SIG-M5 treated with dmso at 0.1 percent for 504 hours (cell line): ENCODE measurements around the gene GRWD1.

Experiments
- DNase-seq: peaks from one replicate; lab custom pipeline; 2025; ENCODE audit not compliant: unreplicated experiment; lab: John Stamatoyannopoulos, UW

Gene GRWD1

DNA sequence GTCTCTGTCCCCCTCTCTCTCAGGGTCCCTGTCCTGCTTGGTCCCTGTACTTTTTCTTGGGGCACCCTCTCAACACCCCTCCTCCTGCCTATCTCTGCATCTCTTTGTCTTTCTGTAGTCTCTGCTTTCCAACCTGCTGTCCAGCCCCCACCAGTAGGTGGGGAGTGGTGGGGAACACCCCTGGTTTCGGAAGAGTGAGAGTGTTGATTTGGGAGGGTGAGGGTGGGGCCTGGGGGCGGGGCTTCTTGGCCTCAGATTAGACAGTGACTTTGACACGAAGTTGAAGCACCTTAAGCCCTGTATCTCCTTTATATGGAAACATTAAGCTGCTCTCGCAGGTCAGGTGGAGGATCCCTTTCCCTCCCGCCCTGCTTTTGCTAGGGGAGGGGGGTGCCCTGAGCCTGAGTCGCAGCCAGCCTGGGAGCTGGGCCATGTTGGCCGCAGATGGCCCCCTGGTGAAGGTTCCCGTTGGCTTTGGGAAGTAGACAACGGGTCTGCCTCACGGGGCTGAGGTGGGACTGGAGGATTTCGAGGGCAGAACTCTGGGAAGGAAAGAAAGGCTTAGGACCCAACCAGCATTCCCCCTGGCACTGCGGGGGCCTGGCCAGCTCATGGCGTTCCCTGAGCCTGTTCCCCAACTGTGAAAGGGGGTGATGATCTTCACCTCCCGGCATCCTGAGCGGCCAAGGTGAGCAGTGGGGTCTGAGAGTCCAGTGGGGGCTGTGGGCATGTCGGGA is 9.6 kb downstream of the GRWD1 start, which contains the start of gene KCNJ14:
Gene KCNJ14, plus strand, starts transcription at position 404 of the 737 bp plus-strand sequence. CDS start 6,151 bp downstream, outside the sequence.
- no peak for DNase-seq

DNA sequence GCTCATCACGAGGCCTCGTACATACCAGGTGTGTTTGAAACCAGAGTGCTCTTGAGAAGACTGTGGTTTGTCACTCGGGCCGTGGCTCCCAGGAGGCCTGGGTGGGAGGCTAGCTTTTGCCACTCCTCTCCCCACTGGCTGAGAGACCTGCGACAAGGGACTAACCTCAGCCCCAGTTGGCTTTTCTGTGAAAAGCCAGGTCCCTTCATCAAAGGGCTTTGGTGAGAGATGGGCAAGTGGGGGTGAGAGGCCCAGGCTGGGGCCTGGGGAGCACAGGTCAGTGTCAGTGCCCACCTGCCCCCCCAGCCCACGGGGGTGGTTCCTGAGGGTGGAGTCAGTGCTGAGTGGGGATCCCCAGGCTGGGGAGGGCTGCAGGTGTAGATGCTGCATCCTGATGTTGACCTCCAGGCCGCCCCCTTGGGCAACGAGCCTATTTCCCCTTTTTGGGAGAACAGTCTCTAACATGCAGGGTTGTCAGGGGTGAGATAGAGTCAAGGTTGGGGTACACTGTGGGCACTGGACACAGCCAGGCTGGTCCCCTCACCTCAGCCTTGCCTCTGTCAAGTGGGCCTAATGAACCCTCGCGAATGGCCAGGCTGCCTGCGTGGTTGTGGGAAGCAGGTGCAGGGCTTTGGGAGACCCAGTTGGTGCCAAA is 10.3 kb downstream of the GRWD1 start:
- DNase-seq: no peak

- DNase-seq: no peak
These were observed 11.1 kb downstream of the GRWD1 start for GRCh38 chr19:48456864-48457263.

- DNase-seq: no peak
These were observed 12.2 kb downstream of the GRWD1 start for GRCh38 chr19:48458016-48458415.

GRCh38 chr19:48461651-48461981 is 15.8 kb downstream of the GRWD1 start:
- no peak for DNase-seq

GRCh38 chr19:48461982-48462655 is 16.3 kb downstream of the GRWD1 start:
- DNase-seq: no peak

- no peak for DNase-seq
These were observed 19.4 kb downstream of the GRWD1 start for GRCh38 chr19:48465215-48465614.

DNA sequence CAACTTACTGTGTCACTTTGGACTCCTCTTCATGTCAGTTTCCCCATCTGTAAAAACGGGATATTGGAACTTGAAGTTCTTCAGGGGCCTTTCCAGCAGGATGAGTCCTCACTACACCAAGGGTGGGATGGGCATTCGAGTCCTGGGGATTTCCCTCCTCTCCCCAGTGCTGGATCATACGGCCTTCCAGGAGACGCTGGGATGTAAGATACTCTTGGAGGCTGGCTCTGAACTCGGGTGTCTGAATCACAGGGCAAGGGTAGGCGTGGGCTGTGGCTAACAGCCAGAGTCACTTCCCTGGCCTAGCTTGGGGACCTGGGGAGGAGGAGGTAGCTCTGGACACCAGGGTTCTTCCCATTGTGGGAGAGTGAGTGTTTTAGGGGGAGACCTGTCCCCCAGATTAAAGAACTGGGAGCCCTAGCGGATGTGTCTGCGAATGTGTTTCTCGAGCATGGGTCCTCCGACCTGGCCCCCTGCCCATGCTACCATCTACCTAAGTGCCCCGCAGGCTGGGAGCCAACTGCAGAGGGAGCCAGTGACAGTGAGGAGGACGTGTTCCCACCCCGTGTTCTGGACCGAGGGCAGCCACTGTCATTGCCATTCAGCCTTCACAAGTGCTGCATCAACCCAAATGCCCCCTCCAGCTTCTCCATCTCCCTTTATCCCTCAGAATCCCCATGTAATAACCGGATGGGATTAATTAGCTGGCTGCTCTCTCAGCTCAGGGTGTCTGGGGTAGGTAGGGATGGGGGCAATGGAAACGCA is 21.0 kb downstream of the GRWD1 start:
- DNase-seq: no peak

GRCh38 chr19:48468772-48469288 is 23.0 kb downstream of the GRWD1 start:
- DNase-seq: peak; percentile 99

- DNase-seq: peak; percentile 40
These were observed 23.6 kb downstream of the GRWD1 start, which contains the start of gene CYTH2 for GRCh38 chr19:48469289-48469881. Gene CYTH2 (plus strand): TSS chr19:48469369. CDS start chr19:48469508, 139 bp downstream.

- no peak for DNase-seq
These were observed 24.3 kb downstream of the GRWD1 start for GRCh38 chr19:48469934-48470680.

- no peak for DNase-seq
These were observed 25.1 kb downstream of the GRWD1 start for GRCh38 chr19:48470856-48471255.

DNA sequence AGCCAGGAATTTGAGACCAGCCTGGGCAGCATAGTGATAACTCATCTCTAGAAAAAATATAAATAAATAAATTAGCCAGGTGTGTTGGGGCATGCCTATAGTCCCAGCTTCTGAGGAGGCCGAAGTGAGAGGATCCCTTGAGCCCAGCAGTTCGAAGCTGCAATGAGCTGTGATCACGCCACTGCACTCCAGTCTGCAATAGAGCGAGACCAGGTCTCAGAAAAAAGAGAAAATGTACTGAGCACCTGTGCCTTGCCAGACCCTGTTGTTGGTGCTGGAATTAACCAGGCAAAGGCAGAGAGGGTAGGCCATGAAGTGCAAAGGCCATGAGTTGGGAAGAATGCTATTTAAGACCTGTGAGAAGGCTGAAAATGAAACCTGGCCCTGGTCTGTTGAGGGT is 26.1 kb downstream of the GRWD1 start:
- no peak for DNase-seq

GRCh38 chr19:48473161-48473966 is 27.6 kb downstream of the GRWD1 start:
- DNase-seq: no peak

DNA sequence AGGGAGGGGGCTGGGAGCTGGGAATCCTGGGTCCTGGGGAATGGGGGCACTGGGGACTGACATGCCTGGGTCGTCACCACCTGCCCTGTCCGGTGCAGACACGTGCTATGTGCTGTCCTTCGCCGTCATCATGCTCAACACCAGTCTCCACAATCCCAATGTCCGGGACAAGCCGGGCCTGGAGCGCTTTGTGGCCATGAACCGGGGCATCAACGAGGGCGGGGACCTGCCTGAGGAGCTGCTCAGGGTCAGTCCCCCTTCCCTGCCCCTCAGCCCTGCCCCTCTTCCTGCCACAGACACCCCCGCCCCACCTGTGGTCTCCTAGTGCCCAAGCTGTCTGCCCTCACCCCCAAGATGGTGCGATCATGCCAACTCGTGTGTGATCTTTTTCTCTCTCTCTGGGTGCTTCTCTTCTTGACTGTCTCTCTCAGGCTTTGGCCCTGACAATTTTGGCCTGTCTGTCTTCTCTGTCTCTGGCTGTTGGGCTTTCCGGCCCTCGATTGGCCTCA is 28.4 kb downstream of the GRWD1 start:
- DNase-seq: no peak

DNA sequence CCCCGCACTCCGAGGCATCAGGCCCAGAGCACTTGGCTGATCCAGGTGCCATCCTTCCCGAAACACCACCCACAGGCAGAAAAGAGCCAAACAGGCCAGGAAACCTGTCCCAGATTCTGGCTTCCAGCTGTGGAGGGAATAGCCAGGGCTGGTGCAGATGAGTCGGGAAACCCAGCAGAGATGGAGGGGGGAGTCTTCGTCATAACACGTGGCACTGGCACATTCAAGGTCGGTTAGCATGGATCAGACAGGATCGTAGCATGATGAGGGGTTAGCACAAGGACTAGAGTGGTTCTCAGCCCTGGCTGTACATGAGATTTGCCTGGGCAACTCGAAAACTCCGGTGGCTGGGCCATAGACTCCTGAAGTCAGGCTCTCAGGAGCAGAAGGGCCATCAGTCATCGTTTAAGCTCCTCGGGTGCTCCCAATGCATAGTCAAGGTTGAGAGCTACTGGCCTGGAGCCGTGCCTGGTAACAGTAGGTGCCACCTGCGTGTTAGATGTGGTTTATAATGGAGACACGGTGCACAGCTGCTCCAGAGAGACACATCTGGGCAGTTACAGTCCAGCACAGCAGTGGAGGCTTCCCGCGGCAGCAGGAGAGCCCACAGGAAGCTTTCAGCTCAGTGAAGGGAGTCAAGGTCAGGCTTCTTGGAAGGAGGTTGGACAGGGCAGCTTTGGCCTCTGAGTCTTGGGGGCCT is 29.7 kb downstream of the GRWD1 start:
- no peak for DNase-seq

DNA sequence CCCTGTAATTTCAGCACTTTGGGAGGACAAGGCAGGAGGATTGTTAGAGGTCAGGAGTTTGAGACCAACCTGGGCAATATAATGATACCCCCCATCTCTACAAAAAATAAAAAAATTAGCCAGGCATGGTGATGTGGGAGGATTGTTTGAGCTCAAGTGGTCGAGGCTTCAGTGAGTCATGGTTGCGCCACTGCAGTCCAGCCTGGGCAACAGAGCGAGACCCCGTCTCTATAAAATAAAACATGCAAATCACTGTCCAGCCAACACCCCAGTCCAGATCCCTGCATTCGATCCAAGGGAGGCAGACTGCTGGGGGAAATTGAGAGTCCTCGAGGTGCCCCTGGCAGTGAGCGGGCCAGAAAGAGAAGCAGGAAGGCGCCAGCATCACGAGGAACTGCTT is 30.4 kb downstream of the GRWD1 start:
- DNase-seq: no peak

- no peak for DNase-seq
These were observed 31.4 kb downstream of the GRWD1 start for GRCh38 chr19:48477067-48477685.
